Cardiac septum (tissue), 1 donor: ENCODE results near the gene ARL16. TPM values are rescaled to one million over a fixed set of nuclear protein-coding genes. Genes with fewer than 3 reads are reported as not detected.
A peak's percentile ranks its signal among the peaks of the same experiment; 100 is the strongest.

ENCODE experiments used
- DNase-seq: peaks from one replicate; pipeline ENCODE4 v3.0.0-alpha.2; 2020; ENCODE audit warnings: low spot score
- intact Hi-C: fragments of 100-400 bp; cut with DNase I; formaldehyde crosslinking; loops from one replicate; pipeline ENCODE4 v1.14.0; 2022
- total RNA-seq: library from RNA; stranded (reverse); fragmentation: NEBNext Ultra II Directional; extraction: Animal tissue kit (Norgen Biotek cat#: 25700); gene quantifications from one replicate; pipeline ENCODE4 v1.2.1, GENCODE V29; 2021
- donor health status: DM: no; HTN: no; CAD: no.

The ARL16 gene
- total RNA-seq, 1 donor from 2014 or later = 19.1 TPM

GRCh38 chr17:81655378-81656117 lies 28.0 kb downstream of the ARL16 start:
- no peak for DNase-seq
- intact Hi-C loops = no loop called here

- intact Hi-C loops = no loop called here
- DNase-seq = no peak
Observed at GRCh38 chr17:81652906-81653771, 30.5 kb downstream of the ARL16 start.

GRCh38 chr17:81651692-81652091 lies 31.9 kb downstream of the ARL16 start:
- intact Hi-C loops = no loop called here
- DNase-seq = no peak

GRCh38 chr17:81650951-81651350 lies 32.6 kb downstream of the ARL16 start:
- DNase-seq = no peak
- intact Hi-C loops = no loop called here

GRCh38 chr17:81648707-81649085 lies 34.9 kb downstream of the ARL16 start:
- DNase-seq = no peak
- intact Hi-C loops = no loop called here

GRCh38 chr17:81648013-81648706 lies 35.4 kb downstream of the ARL16 start:
- DNase-seq = no peak
- intact Hi-C loops = no loop called here

- DNase-seq = no peak
- intact Hi-C loops = no loop called here
Observed at GRCh38 chr17:81647640-81648012, 36.0 kb downstream of the ARL16 start.

GRCh38 chr17:81646869-81647600 lies 36.6 kb downstream of the ARL16 start:
- intact Hi-C loops = no loop called here
- no peak for DNase-seq

- DNase-seq = no peak
- intact Hi-C loops = no loop called here
Observed at GRCh38 chr17:81644976-81645952, 38.3 kb downstream of the ARL16 start.

- intact Hi-C loops = no loop called here
- DNase-seq = no peak
Observed at GRCh38 chr17:81644496-81644895, 39.1 kb downstream of the ARL16 start.

GRCh38 chr17:81641825-81642489 lies 41.6 kb downstream of the ARL16 start:
- intact Hi-C loops = no loop called here
- DNase-seq = no peak

GRCh38 chr17:81640011-81640410 lies 43.6 kb downstream of the ARL16 start:
- intact Hi-C loops = no loop called here
- DNase-seq = no peak

GRCh38 chr17:81638683-81639082 lies 44.9 kb downstream of the ARL16 start:
- intact Hi-C loops = no loop called here
- DNase-seq = no peak

- DNase-seq = peak; percentile 95
- intact Hi-C loops = loop anchor here (2.0 kb wide), 1 partner anchor 30 kb away; the partner anchor contains the start of genes CCDC137 and OXLD1
Observed at GRCh38 chr17:81636505-81637288, 46.9 kb downstream of the ARL16 start, which contains the start of the genes NPLOC4 and TSPAN10. Gene NPLOC4, minus strand, starts transcription at chr17:81637112. Its CDS starts 182 bp downstream, at chr17:81636930. Gene TSPAN10, plus strand, starts transcription at chr17:81637196. Its CDS starts 5,217 bp downstream, at chr17:81642413.

GRCh38 chr17:81635973-81636504 lies 47.6 kb downstream of the ARL16 start:
- no peak for DNase-seq
- intact Hi-C loops = loop anchor here (2.0 kb wide), 1 partner anchor 31 kb away; the partner anchor contains the start of genes CCDC137 and OXLD1

GRCh38 chr17:81635431-81635830 lies 48.2 kb downstream of the ARL16 start:
- intact Hi-C loops = no loop called here
- DNase-seq = no peak

- intact Hi-C loops = no loop called here
- no peak for DNase-seq
Observed at GRCh38 chr17:81631482-81631881, 52.1 kb downstream of the ARL16 start.
